OCI-LY1 (cell line): ENCODE measurements around the gene TBC1D9B.

ENCODE experiments used
- H2AFZ ChIP-seq: fragments of 200-600 bp; sonication (generic), shearing (Covaris generic); 2 replicates; pipeline ENCODE4 v1.6.0; 2014; ENCODE audit warnings: antibody characterized with exemption, mild to moderate bottlenecking, low read length
- H3F3A ChIP-seq: fragments of 200-600 bp; sonication (generic), shearing (Covaris generic); 2 replicates; pipeline ENCODE4 v1.6.0; 2014; ENCODE audit warnings: mild to moderate bottlenecking, antibody characterized with exemption, low read length, moderate library complexity; ENCODE audit not compliant: insufficient read depth
- H3K27ac ChIP-seq: fragments of 200-600 bp; sonication (generic); 2 replicates; pipeline ENCODE4 v1.5.1; 2014; ENCODE audit warnings: low read length, mixed run types, mild to moderate bottlenecking, low read depth; ENCODE audit not compliant: poor library complexity, severe bottlenecking
- H3K27me3 ChIP-seq: fragments of 200-600 bp; sonication (generic); 2 replicates; pipeline ENCODE4 v1.6.0; 2014; ENCODE audit warnings: antibody characterized with exemption, mild to moderate bottlenecking, low read length, moderate library complexity; ENCODE audit not compliant: insufficient read depth
- H3K36me3 ChIP-seq: fragments of 200-600 bp; sonication (generic); 2 replicates; pipeline ENCODE4 v1.6.1; 2014; ENCODE audit warnings: mild to moderate bottlenecking, antibody characterized with exemption, low read length, moderate library complexity, mixed read lengths; ENCODE audit not compliant: insufficient read depth
- H3K4me1 ChIP-seq: fragments of 200-600 bp; sonication (generic); 2 replicates; pipeline ENCODE4 v1.5.1; 2014; ENCODE audit warnings: mild to moderate bottlenecking, low read length, moderate library complexity; ENCODE audit not compliant: insufficient read depth, severe bottlenecking
- H3K4me2 ChIP-seq: fragments of 200-600 bp; sonication (generic), shearing (Covaris generic); 2 replicates; pipeline ENCODE4 v1.6.1; 2014; ENCODE audit warnings: low read length
- H3K4me3 ChIP-seq: fragments of 200-600 bp; sonication (generic); 2 replicates; pipeline ENCODE4 v1.5.1; 2014; ENCODE audit warnings: low read length, low read depth, mild to moderate bottlenecking, mixed read lengths; ENCODE audit not compliant: poor library complexity, severe bottlenecking
- H3K79me2 ChIP-seq: fragments of 200-600 bp; shearing (Covaris generic); 2 replicates; pipeline ENCODE4 v1.6.1; 2016; ENCODE audit warnings: mixed run types, low read length, mixed read lengths; ENCODE audit not compliant: insufficient read depth
- H3K9ac ChIP-seq: fragments of 200-600 bp; sonication (generic), shearing (Covaris generic); 2 replicates; pipeline ENCODE4 v1.6.1; 2014; ENCODE audit warnings: mild to moderate bottlenecking, low read length, mixed read lengths
- H3K9me2 ChIP-seq: fragments of 200-600 bp; sonication (generic), shearing (Covaris generic); 2 replicates; pipeline ENCODE4 v1.6.1; 2014; ENCODE audit warnings: low read depth, mild to moderate bottlenecking, low read length, mixed read lengths
- H3K9me3 ChIP-seq: fragments of 200-600 bp; shearing (Covaris generic); 2 replicates; pipeline ENCODE4 v1.6.1; 2014; ENCODE audit warnings: low read length, mixed read lengths
- H4K20me1 ChIP-seq: fragments of 200-600 bp; sonication (generic), shearing (Covaris generic); 2 replicates; pipeline ENCODE4 v1.6.0; 2016; ENCODE audit warnings: mild to moderate bottlenecking, low read length; ENCODE audit not compliant: insufficient read depth
- CTCF ChIP-seq: fragments of 200-600 bp; sonication (generic), shearing (Covaris generic); IDR thresholded peaks from 2 replicates; pipeline ENCODE4 v1.5.1; 2017; ENCODE audit warnings: mild to moderate bottlenecking, antibody characterized with exemption, low read length, moderate library complexity, mixed read lengths
- EZH2 ChIP-seq: fragments of 200-600 bp; sonication (generic), shearing (Covaris generic); IDR thresholded peaks from 2 replicates; pipeline ENCODE4 v1.8.0; 2017; ENCODE audit warnings: borderline replicate concordance, mixed run types, mild to moderate bottlenecking, antibody characterized with exemption, low read length, moderate library complexity, mixed read lengths

The TBC1D9B gene

GRCh38 chr5:179893958-179894895 lies 13.5 kb downstream of the TBC1D9B start:
- Histone ChIP-seq H3K79me2 (no peaks in the 10 kb centered on the region), H3K9me2 (no peaks in the 10 kb centered on the region), H3K9ac (no peak overlapping the region), H3K4me3 (no peak overlapping the region), H3K27me3 (no peaks in the 10 kb centered on the region), H3K27ac (no peak overlapping the region), H2AFZ (no peak overlapping the region), H3K36me3 (peaks cover 81% of the 10 kb centered on the region), H4K20me1 (no peaks in the 10 kb centered on the region), H3K4me2 (no peak overlapping the region), H3K9me3 (no peaks in the 10 kb centered on the region), H3K4me1 (no peaks in the 10 kb centered on the region), H3F3A (no peaks in the 10 kb centered on the region)
- TF ChIP-seq EZH2: no peak
- TF ChIP-seq CTCF: no peak

- peaks cover 81% of the 10 kb centered on the region for H3K36me3 ChIP-seq
- H3K4me3 ChIP-seq: no peak overlapping the region
- no peak overlapping the region for H2AFZ ChIP-seq
- H3K9ac ChIP-seq: no peak overlapping the region
- no peaks in the 10 kb centered on the region for H3K9me3 ChIP-seq
- no peaks in the 10 kb centered on the region for H4K20me1 ChIP-seq
- H3K79me2 ChIP-seq: no peaks in the 10 kb centered on the region
- H3K27me3 ChIP-seq: no peaks in the 10 kb centered on the region
- TF ChIP-seq EZH2 (no peak), CTCF (peak; percentile 6; the same call in 1 of the 2 replicates)
- no peaks in the 10 kb centered on the region for H3K4me1 ChIP-seq
- no peaks in the 10 kb centered on the region for H3K9me2 ChIP-seq
- no peak overlapping the region for H3K27ac ChIP-seq
- no peaks in the 10 kb centered on the region for H3F3A ChIP-seq
- H3K4me2 ChIP-seq: no peak overlapping the region
Observed at GRCh38 chr5:179893076-179893957, 14.4 kb downstream of the TBC1D9B start.

- no peaks in the 10 kb centered on the region for H3K9me2 ChIP-seq
- H2AFZ ChIP-seq: no peak overlapping the region
- no peaks in the 10 kb centered on the region for H4K20me1 ChIP-seq
- TF ChIP-seq CTCF: no peak
- TF ChIP-seq EZH2: no peak
- no peak overlapping the region for H3K4me2 ChIP-seq
- no peaks in the 10 kb centered on the region for H3K9me3 ChIP-seq
- no peak overlapping the region for H3K9ac ChIP-seq
- no peaks in the 10 kb centered on the region for H3K79me2 ChIP-seq
- H3F3A ChIP-seq: no peaks in the 10 kb centered on the region
- no peak overlapping the region for H3K4me3 ChIP-seq
- H3K36me3 ChIP-seq: peaks cover 84% of the 10 kb centered on the region
- H3K4me1 ChIP-seq: no peaks in the 10 kb centered on the region
- H3K27ac ChIP-seq: no peak overlapping the region
- H3K27me3 ChIP-seq: no peaks in the 10 kb centered on the region
Observed at GRCh38 chr5:179892255-179892654, 15.4 kb downstream of the TBC1D9B start.
